ENCODE measurements around the gene GDF15. TPM values are rescaled to one million over a fixed set of nuclear protein-coding genes. Genes with fewer than 3 reads are reported as not detected.

GDF15 gene
- total RNA-seq, 1 experiment from 2014 or later = 15.1 TPM

DNA sequence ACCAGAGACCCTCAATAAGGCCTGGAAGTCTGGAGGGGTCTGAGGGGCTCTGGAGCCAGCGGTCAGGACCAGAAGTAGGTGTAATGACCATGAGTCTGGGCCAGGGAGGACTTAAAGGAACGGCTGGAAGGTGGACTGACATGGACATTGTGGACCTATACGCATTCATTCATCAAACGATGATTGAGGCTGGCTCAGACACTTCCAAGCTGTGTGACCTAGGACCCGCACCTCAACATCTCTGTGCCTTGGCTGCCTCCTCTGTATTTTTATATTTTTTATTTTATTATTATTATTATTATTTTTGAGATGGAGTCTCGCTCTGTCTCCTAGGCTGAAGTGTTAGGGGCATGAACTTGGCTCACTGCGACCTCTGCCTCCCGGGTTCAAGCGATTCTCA lies 20.8 kb downstream of the GDF15 start:
- Histone ChIP-seq H3K9me3 (ENCODE audit: insufficient read depth, low read depth) (no peaks in the 10 kb centered on the region), H3K27ac (no peak overlapping the region), H3K9me2 (ENCODE audit: insufficient read depth) (no peaks in the 10 kb centered on the region), H3F3A (ENCODE audit: insufficient read depth, low read depth) (peaks cover 25% of the 10 kb centered on the region; the same call in 1 of the 2 replicates), H2AFZ (no peak overlapping the region), H3K79me2 (ENCODE audit: low read depth) (no peaks in the 10 kb centered on the region), H4K20me1 (ENCODE audit: insufficient read depth) (no peaks in the 10 kb centered on the region), H3K27me3 (ENCODE audit: insufficient read depth, low read depth) (no peaks in the 10 kb centered on the region), H3K4me2 (no peak overlapping the region), H3K4me3 (no peak overlapping the region), H3K36me3 (ENCODE audit: low read depth) (no peaks in the 10 kb centered on the region), H3K4me1 (replicated peaks; ENCODE audit: insufficient read depth) (peaks cover 9% of the 10 kb centered on the region)
- no TSS peak for BruUV-seq (replicated peaks)
- DNase-seq = no peak
- ChIA-PET POLR2A (ENCODE audit: unreplicated experiment) (no interaction called here), CTCF (no interaction called here)
- no peak for TF ChIP-seq EZH2 (IDR thresholded peaks at IDR 0.05; ENCODE audit: low read depth)
- TF ChIP-seq, protein P1, sequence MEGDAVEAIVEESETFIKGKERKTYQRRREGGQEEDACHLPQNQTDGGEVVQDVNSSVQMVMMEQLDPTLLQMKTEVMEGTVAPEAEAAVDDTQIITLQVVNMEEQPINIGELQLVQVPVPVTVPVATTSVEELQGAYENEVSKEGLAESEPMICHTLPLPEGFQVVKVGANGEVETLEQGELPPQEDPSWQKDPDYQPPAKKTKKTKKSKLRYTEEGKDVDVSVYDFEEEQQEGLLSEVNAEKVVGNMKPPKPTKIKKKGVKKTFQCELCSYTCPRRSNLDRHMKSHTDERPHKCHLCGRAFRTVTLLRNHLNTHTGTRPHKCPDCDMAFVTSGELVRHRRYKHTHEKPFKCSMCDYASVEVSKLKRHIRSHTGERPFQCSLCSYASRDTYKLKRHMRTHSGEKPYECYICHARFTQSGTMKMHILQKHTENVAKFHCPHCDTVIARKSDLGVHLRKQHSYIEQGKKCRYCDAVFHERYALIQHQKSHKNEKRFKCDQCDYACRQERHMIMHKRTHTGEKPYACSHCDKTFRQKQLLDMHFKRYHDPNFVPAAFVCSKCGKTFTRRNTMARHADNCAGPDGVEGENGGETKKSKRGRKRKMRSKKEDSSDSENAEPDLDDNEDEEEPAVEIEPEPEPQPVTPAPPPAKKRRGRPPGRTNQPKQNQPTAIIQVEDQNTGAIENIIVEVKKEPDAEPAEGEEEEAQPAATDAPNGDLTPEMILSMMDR (conservative IDR thresholded peaks at IDR 0.05) = no peak
- intact Hi-C loops (cut with micrococcal nuclease; ENCODE audit: unreplicated experiment) = no loop called here

DNA sequence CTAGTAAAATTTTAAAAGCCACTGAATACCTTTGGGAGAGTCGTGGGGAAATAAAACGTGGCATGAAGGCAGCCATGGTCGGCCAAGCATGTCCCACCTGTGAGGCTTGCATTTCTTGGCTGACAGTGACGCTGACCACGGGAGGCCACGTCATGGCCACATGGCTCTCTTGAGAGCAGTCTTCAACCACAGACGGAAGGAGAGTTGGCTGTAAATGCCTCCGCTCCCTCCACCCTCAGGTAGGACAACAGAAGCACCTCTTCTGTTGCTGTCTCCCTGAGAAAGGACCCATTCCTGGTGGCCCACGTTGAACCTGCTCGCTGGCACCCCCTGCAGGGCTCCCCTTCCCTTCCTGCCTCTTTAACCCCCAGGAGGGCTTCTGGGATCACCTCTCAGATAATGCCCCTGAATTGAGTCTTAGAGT lies 22.1 kb downstream of the GDF15 start:
- no peak overlapping the region for H3K4me2 ChIP-seq
- no peaks in the 10 kb centered on the region for H3K36me3 ChIP-seq (ENCODE audit: low read depth)
- H3K27ac ChIP-seq = no peak overlapping the region
- peaks cover 9% of the 10 kb centered on the region for H3K4me1 ChIP-seq (replicated peaks; ENCODE audit: insufficient read depth)
- peaks cover 23% of the 10 kb centered on the region; the same call in 1 of the 2 replicates for H3F3A ChIP-seq (ENCODE audit: insufficient read depth, low read depth)
- no TSS peak for BruUV-seq (replicated peaks)
- no peaks in the 10 kb centered on the region for H3K79me2 ChIP-seq (ENCODE audit: low read depth)
- H3K9me2 ChIP-seq (ENCODE audit: insufficient read depth) = no peaks in the 10 kb centered on the region
- TF ChIP-seq, protein P1 (conservative IDR thresholded peaks at IDR 0.05) = peak; percentile 63
- no peak for TF ChIP-seq EZH2 (IDR thresholded peaks at IDR 0.05; ENCODE audit: low read depth)
- peak in 1 of 2 experiments; percentile 50 for DNase-seq
- intact Hi-C loops (cut with micrococcal nuclease; ENCODE audit: unreplicated experiment) = no loop called here
- POLR2A ChIA-PET (ENCODE audit: unreplicated experiment) = no interaction called here
- H3K9me3 ChIP-seq (ENCODE audit: insufficient read depth, low read depth) = no peaks in the 10 kb centered on the region
- no peak overlapping the region for H2AFZ ChIP-seq
- H3K27me3 ChIP-seq (ENCODE audit: insufficient read depth, low read depth) = no peaks in the 10 kb centered on the region
- CTCF ChIA-PET = no interaction called here
- H3K4me3 ChIP-seq = no peak overlapping the region
- no peaks in the 10 kb centered on the region for H4K20me1 ChIP-seq (ENCODE audit: insufficient read depth)

DNA sequence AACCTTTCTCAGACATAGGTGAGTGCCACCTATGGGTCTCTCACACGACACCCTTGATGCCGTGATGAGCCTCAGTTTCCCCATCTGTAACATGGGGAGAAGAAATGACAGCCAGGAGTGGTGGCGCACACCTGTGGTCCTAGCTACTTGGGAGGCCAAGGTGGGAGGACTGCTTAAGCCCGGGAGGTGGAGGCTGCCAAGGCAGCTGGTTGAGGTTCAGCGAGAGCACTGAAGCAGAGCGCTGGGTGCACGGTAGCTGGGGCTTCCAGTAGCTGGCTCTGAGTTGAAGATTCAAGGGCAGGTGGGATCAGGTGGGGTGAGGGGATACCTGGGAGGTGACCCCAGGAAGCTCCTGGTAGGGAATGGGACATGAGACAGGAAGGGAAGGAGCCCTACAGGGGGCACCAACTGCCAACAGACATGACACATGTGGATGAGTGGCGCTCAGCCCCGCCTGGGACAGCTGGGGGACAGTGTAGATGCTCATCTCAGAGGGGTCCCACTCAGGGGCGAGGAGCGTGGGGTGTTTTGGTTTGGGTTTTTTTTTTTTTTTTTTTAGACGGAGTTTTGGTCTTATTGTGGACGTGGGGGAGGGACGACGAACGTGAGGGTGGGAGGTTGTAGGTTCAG lies 26.8 kb downstream of the GDF15 start:
- no peak for DNase-seq
- Histone ChIP-seq H3K4me3 (no peak overlapping the region), H2AFZ (no peak overlapping the region), H3K36me3 (ENCODE audit: low read depth) (no peaks in the 10 kb centered on the region), H3K9me2 (ENCODE audit: insufficient read depth) (no peaks in the 10 kb centered on the region), H3K4me2 (no peak overlapping the region), H3K79me2 (ENCODE audit: low read depth) (no peaks in the 10 kb centered on the region), H3F3A (ENCODE audit: insufficient read depth, low read depth) (peaks cover 52% of the 10 kb centered on the region), H4K20me1 (ENCODE audit: insufficient read depth) (no peaks in the 10 kb centered on the region), H3K27ac (no peak overlapping the region), H3K4me1 (replicated peaks; ENCODE audit: insufficient read depth) (peaks cover 40% of the 10 kb centered on the region), H3K27me3 (ENCODE audit: insufficient read depth, low read depth) (no peaks in the 10 kb centered on the region), H3K9me3 (ENCODE audit: insufficient read depth, low read depth) (no peaks in the 10 kb centered on the region)
- intact Hi-C loops (cut with micrococcal nuclease; ENCODE audit: unreplicated experiment) = loop anchor here (5.0 to 10.0 kb wide), 5 partner anchors 135 to 300 kb away; partner anchors contain the start of genes MPV17L2 and PIK3R2
- BruUV-seq (replicated peaks) = no TSS peak
- CTCF ChIA-PET = interaction anchor here (0.5 to 0.6 kb wide), 3 partner anchors 25 to 328 kb away, joined by 3 to 4 read pairs (median 4); no protein-coding TSS in a partner anchor
- TF ChIP-seq, protein P1 (conservative IDR thresholded peaks at IDR 0.05) = no peak
- TF ChIP-seq EZH2 (IDR thresholded peaks at IDR 0.05; ENCODE audit: low read depth) = no peak
- POLR2A ChIA-PET (ENCODE audit: unreplicated experiment) = no interaction called here

All from PC-9 (cell line).